ENCODE data around the gene PTGDR.

- TF ChIP-seq CTCF (conservative IDR thresholded peaks at IDR 0.05) = no peak
- TF ChIP-seq ZFX (IDR thresholded peaks at IDR 0.05) = no peak
Measured at GRCh38 chr14:52244997-52245396, 22.5 kb upstream of the PTGDR start.
